Adrenal gland (tissue), 12 donors: ENCODE measurements around the gene METTL15. TPM values are rescaled to one million over a fixed set of nuclear protein-coding genes. Genes with fewer than 3 reads are reported as not detected.

Source experiments
- DNase-seq, 7 donors: peaks; one replicate each; pipeline ENCODE4 v3.0.0-alpha.2; 2019 to 2020
- H3K27ac ChIP-seq, 5 donors: fragments of 200-600 bp; sonication (generic) in 4 of 5; 1 replicate in 3 of 5; 2 replicates in 2 of 5; pipeline versions ENCODE4 v1.5.1 to v1.8.0; 2016 to 2020; ENCODE audit warnings: mild to moderate bottlenecking in 1 of 5
- H3K27me3 ChIP-seq: fragments of 200-600 bp; 2 replicates; pipeline ENCODE4 v1.8.0; 2021
- H3K36me3 ChIP-seq, 2 donors: fragments of 200-600 bp; replicated peaks in 1 of 2; 1 replicate in 1 of 2; 2 replicates in 1 of 2; pipeline versions ENCODE4 v1.5.1 to v1.8.0; 2018 to 2022
- H3K4me1 ChIP-seq, 2 donors: fragments of 200-600 bp; replicated peaks in 1 of 2; 1 replicate in 1 of 2; 2 replicates in 1 of 2; pipeline versions ENCODE4 v1.5.1 to v1.8.0; 2018 to 2021
- H3K4me3 ChIP-seq, 4 donors: fragments of 200-600 bp; sonication (generic) in 3 of 4; one replicate each; pipeline ENCODE4 v1.5.1; 2016 to 2018
- H3K9me3 ChIP-seq, 3 donors: fragments of 200-600 bp; sonication (generic) in 1 of 3; replicated peaks in 1 of 3; 1 replicate in 2 of 3; 2 replicates in 1 of 3; pipeline versions ENCODE4 v1.5.1 to v1.8.0; 2016 to 2021
- CTCF ChIP-seq, 6 experiments: fragments of 450-650 bp in 4 of 6; fragments of 200-600 bp in 2 of 6; sonication (generic) in 1 of 6; IDR thresholded peaks; 1 replicate in 5 of 6; 2 replicates in 1 of 6; pipeline versions ENCODE4 v1.5.1 to v1.8.0; 2016 to 2021; ENCODE audit warnings: antibody characterized with exemption in 6 of 6, mild to moderate bottlenecking in 2 of 6, moderate library complexity in 1 of 6
- POLR2A ChIP-seq, 2 donors: fragments of 450-650 bp; IDR thresholded peaks; one replicate each; pipeline ENCODE4 v1.6.1; 2017; ENCODE audit warnings: antibody characterized with exemption in 2 of 2, mild to moderate bottlenecking in 2 of 2, moderate library complexity in 1 of 2
- WGBS, 4 donors: extraction: QIAGEN DNeasy Blood & Tissue Kit in 2 of 4; methylation state at CpG; one replicate each; pipeline versions ENCODE4 v1.1.5 to v1.1.7; 2013 to 2017; 5-methylcytosine and 5-hydroxymethylcytosine counted together
- intact Hi-C, 2 donors: fragments of 100-400 bp; cut with DNase I; formaldehyde crosslinking; loops; one replicate each; pipeline versions ENCODE4 v1.14.1 to v1.15.0; 2022 to 2023
- polyA plus RNA-seq, 3 donors: library from polyadenylated mRNA; stranded (reverse); fragments of 200-250 nt in 2 of 3; fragments of 350-450 nt in 1 of 3; fragmentation: Illumina TruSeq in 1 of 3; extraction: RNeasy Lipid Tissue Mini Kit (QIAGEN cat#74804) in 1 of 3; gene quantifications; one replicate each; pipeline ENCODE4 v1.2.3, GENCODE V29; 2013 to 2014
- total RNA-seq, 9 donors: library from RNA; depleted of rRNA in 4 of 9; stranded (reverse); fragments of >200 nt in 4 of 9; fragments of 120-200 nt in 1 of 9; fragmentation: NEBNext Ultra II Directional in 1 of 9; extraction: Animal tissue kit (Norgen Biotek cat#: 25700) in 1 of 9; gene quantifications; one replicate each; pipeline versions ENCODE4 v1.1.0 to v1.2.4, GENCODE V29; 2013 to 2023
- donor health status: healthy with polysubstance abuse.
- donor health status: Bipolar disorder and iron deficiency.
- donor health status: DM: yes; HTN: yes; CAD: no.
- donor health status: DM: no; HTN: no; CAD: no.
- donor health status: DM: no; HTN: no; CAD: no.
- donor health status: DM: yes; HTN: yes; CAD: no.

METTL15 gene
- total and polyA plus RNA-seq, 12 donors = 7.4 to 45.5 (median 17.3) TPM

- TF ChIP-seq POLR2A (IDR thresholded peaks at IDR 0.05) = no peak
- TF ChIP-seq CTCF (IDR thresholded peaks at IDR 0.05) = no peak
- Histone ChIP-seq H3K4me1 (peaks cover 2 to 18% of the 10 kb centered on the region in 2 donors), H3K27me3 (no peaks in the 10 kb centered on the region), H3K4me3 (no peak overlapping the region), H3K36me3 (no peaks in the 10 kb centered on the region), H3K27ac (no peak overlapping the region), H3K9me3 (no peaks in the 10 kb centered on the region)
- intact Hi-C loops = no loop called here
- WGBS, 4 donors = 86 to 93% (median 86%) methylated on average over 5 of the region's 5 CpGs
- no peak for DNase-seq
Measured at GRCh38 chr11:28105869-28106268, 2.3 kb upstream of the METTL15 start.

- no peaks in the 10 kb centered on the region for H3K9me3 ChIP-seq
- H3K27me3 ChIP-seq = no peaks in the 10 kb centered on the region
- intact Hi-C loops = no loop called here
- peaks cover 8 to 24% of the 10 kb centered on the region in 2 donors for H3K4me1 ChIP-seq
- TF ChIP-seq POLR2A (IDR thresholded peaks at IDR 0.05) = no peak
- no peak for TF ChIP-seq CTCF (IDR thresholded peaks at IDR 0.05)
- WGBS, 4 donors = 84 to 87% (median 85%) methylated on average over 14 of the region's 14 CpGs
- H3K36me3 ChIP-seq = no peaks in the 10 kb centered on the region
- DNase-seq = peak in 1 of 7 donors; percentile 15
- H3K27ac ChIP-seq = no peak overlapping the region
- H3K4me3 ChIP-seq = peak overlapping the region in 1 of 4 donors; percentile 70
Measured at GRCh38 chr11:28106353-28107043, 1.7 kb upstream of the METTL15 start.

GRCh38 chr11:28107191-28107749 is 918 bp upstream of the METTL15 start:
- intact Hi-C loops = no loop called here
- Histone ChIP-seq H3K27me3 (no peaks in the 10 kb centered on the region), H3K27ac (peak overlapping the region in 3 of 5 donors; percentile 65 to 77 (median 76)), H3K36me3 (no peaks in the 10 kb centered on the region), H3K4me3 (peak overlapping the region in 3 of 4 donors; percentile 30 to 70 (median 37)), H3K4me1 (peaks cover 9 to 31% of the 10 kb centered on the region in 2 donors), H3K9me3 (no peaks in the 10 kb centered on the region)
- 0 to 1% (median 0%) methylated on average over 11 of the region's 11 CpGs for WGBS, 4 donors
- TF ChIP-seq CTCF (IDR thresholded peaks at IDR 0.05) (no peak), POLR2A (IDR thresholded peaks at IDR 0.05) (no peak)
- no peak for DNase-seq

GRCh38 chr11:28108958-28109357 is 770 bp downstream of the METTL15 start:
- H3K4me1 ChIP-seq = peaks cover 9 to 31% of the 10 kb centered on the region in 2 donors
- TF ChIP-seq POLR2A (IDR thresholded peaks at IDR 0.05) (no peak), CTCF (IDR thresholded peaks at IDR 0.05) (no peak)
- H3K36me3 ChIP-seq = no peaks in the 10 kb centered on the region
- H3K27ac ChIP-seq = no peak overlapping the region
- H3K9me3 ChIP-seq = no peaks in the 10 kb centered on the region
- peak overlapping the region in 1 of 4 donors; percentile 70 for H3K4me3 ChIP-seq
- intact Hi-C loops = no loop called here
- no peak for DNase-seq
- H3K27me3 ChIP-seq = no peaks in the 10 kb centered on the region
- WGBS, 4 donors = 67 to 74% (median 68%) methylated on average over 3 of the region's 3 CpGs
